ENCODE data around the gene BMS1. TPM values are rescaled to one million over a fixed set of nuclear protein-coding genes. Genes with fewer than 3 reads are reported as not detected.
A peak's percentile ranks its signal among the peaks of the same experiment; 100 is the strongest.

Gene BMS1
- total and polyA plus RNA-seq, 10 of the 15 experiments (the other 5 are each of a cell fraction or from before 2014, with no cell fraction given) = 7.6 to 33.6 (median 21.0) TPM

- Histone ChIP-seq H3K79me2 (ENCODE audit: control insufficient read depth, insufficient read depth, low read length) (no peaks in the 10 kb centered on the region), H3K4me3 (no peak overlapping the region), H3K4me2 (ENCODE audit: control insufficient read depth, insufficient read depth) (no peak overlapping the region), H3K27me3 (replicated peaks in 1 of 2; ENCODE audit: control insufficient read depth in 2 of 2, insufficient read depth in 2 of 2, low read length in 1 of 2) (no peaks in the 10 kb centered on the region; a peak in 1 of 4 replicates), H2AFZ (ENCODE audit: control insufficient read depth, low read depth, low read length) (no peak overlapping the region), H3K36me3 (ENCODE audit: control insufficient read depth in 2 of 2, insufficient read depth in 2 of 2, low read length in 1 of 2) (no peaks in the 10 kb centered on the region), H3K9me3 (replicated peaks; ENCODE audit: control insufficient read depth, insufficient read depth, low read length) (no peaks in the 10 kb centered on the region; the same call in 2 of the 3 replicates), H3K27ac (ENCODE audit: control insufficient read depth, insufficient read depth) (no peak overlapping the region), H3K9ac (ENCODE audit: control insufficient read depth, insufficient read depth, low read length) (no peak overlapping the region), H3K4me1 (ENCODE audit: control insufficient read depth, insufficient read depth, low read length) (no peaks in the 10 kb centered on the region), H4K20me1 (ENCODE audit: control insufficient read depth, insufficient read depth) (no peaks in the 10 kb centered on the region)
- no peak for ATAC-seq
- ChIA-PET CTCF (no interaction called here), SMC1A (ENCODE audit: uncharacterized antibody, unreplicated experiment) (no interaction called here), POLR2A (no interaction called here), RAD21 (ENCODE audit: unreplicated experiment) (no interaction called here)
- in situ Hi-C loops (cut with MboI) = no loop called here
- FAIRE-seq = no peak
- TF ChIP-seq ATF2 (IDR thresholded peaks at IDR 0.05; ENCODE audit: low read length) (no peak), BCL3 (IDR thresholded peaks at IDR 0.05; ENCODE audit: borderline replicate concordance, insufficient read depth, low read depth, low read length, poor library complexity, severe bottlenecking) (peak; percentile 21), ZBTB4 (CRISPR knock-in tag; IDR thresholded peaks at IDR 0.05) (no peak)
- intact Hi-C loops (cut with micrococcal nuclease; ENCODE audit: unreplicated experiment) = no loop called here
- no TSS peak for BruUV-seq (replicated peaks)
- 48% methylated on average over 12 of the region's 12 CpGs for WGBS (ENCODE audit: insufficient coverage, insufficient replicate concordance, low lambda C conversion rate, missing lambda C conversion rate)
- no peak for DNase-seq (ENCODE audit: low read depth, low spot score)
Measured at GRCh38 chr10:42875798-42876341, 93.3 kb downstream of the BMS1 start.
